ENCODE data around the gene FOXJ1.

Gene FOXJ1

GRCh38 chr17:76089680-76090516 is 51.1 kb downstream of the FOXJ1 start:
- no peak for DNase-seq

DNA sequence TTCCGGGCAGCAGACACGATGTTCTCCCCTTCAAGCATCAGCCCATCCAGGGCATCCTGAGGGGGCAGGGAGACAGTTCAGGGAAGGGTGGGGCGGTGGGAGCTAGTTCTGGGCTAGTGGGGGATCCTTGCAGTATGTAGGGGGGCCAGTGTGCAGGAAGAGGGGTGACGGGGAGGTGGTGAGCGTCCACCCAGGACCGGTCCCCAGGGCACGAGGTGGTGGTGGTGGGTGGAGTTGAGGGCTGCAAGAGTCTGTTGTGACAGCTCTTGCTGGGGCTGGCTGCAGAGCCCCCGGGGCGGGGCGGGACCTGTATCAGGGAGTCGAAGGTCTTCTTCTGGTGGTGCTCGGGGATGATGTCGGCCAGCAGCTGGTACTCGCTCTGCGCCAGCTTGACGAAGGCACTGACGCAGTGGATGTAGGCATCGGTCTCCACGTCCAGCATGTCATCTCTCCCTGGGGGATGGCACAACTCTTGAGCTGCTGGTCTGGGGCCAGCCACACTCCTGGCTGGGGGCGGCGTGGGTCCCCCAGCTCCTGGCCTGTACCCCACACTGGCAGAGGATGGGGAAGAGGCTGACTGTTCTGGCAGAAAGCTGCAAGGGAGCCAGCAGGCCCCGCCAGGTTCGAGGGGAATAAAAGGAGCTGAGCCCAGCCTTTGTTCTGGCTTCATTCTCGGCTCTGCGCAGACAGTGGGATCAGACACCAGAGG is 52.0 kb downstream of the FOXJ1 start:
- DNase-seq, result no peak

DNA sequence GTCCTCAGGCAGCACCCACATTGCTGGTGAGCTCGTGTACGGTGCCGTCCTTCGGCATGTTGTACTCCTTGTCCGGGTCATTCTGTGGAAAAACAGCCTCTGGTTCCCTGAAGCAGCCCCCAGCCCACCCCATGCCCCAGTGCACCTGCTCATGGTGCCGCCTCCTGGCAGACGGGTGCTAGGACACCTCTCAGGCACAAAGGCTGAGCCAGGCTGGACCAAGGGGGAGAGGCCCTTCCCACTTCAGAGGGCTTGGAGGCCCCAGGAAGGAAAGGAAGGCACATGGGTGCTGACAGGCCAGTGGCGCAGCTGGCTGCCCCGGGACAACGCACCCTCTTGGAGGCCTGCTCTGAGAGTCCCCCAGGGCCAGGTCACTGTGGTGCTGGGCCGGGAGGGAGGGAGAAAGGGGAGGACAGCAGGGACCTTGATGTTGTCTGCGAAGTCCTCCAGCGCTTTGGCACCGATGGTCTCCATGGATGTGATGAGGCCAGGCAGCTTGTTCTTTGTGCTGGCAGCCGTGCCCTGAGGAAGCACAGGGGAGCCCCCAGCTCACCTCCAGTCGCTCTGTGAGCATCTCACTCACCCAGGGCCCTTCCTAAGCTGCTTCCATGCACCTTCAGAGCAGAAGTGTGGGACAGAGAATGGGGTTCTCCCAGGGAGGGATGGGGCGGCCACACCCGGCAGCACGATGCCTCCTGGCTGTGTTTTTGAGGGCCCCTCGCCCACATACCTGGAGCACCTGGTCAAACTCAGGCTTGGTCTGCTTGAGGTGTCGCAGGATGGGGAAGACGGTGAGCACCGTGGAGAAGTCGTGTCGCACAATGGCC is 52.8 kb downstream of the FOXJ1 start:
- DNase-seq, result no peak

DNA sequence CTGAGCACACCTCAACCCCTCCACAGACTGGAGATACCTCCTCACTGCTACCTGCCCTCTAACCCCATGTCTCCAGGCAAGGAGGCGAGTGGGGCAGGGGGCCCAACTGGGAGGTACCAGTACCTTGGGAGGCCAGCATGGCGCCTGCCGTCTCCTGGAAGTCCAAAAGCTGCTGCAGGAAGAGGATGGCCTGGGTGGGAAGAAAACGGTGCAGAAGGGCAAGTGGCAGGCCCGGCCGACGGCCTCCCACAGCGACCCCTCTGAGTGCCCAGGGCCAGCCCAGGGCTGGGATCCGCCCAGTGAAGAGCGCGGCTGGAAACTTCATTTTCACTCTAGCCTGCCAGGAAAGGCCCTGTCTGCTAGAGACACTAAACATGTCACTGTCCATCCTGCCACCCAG is 53.5 kb downstream of the FOXJ1 start:
- no peak for DNase-seq

GRCh38 chr17:76086384-76086783 is 54.7 kb downstream of the FOXJ1 start:
- no peak for DNase-seq
